Effector memory CD4-positive, alpha-beta T cell (primary cell): ENCODE results near the gene PTPRC.

Experiments
- DNase-seq, 3 donors: peaks; one replicate each; pipeline ENCODE4 v3.0.0-alpha.2; 2020
- H3K27ac ChIP-seq: 2 replicates; pipeline ENCODE4 v1.7.0; 2013; ENCODE audit warnings: mild to moderate bottlenecking, low read length, moderate library complexity; ENCODE audit not compliant: insufficient read depth, poor library complexity, severe bottlenecking
- H3K27me3 ChIP-seq: replicated peaks from 2 replicates; pipeline ENCODE4 v1.7.0; 2013; ENCODE audit warnings: mild to moderate bottlenecking, low read length; ENCODE audit not compliant: insufficient read depth, control insufficient read depth, poor library complexity, severe bottlenecking
- H3K36me3 ChIP-seq: 2 replicates; pipeline ENCODE4 v1.7.0; 2013; ENCODE audit warnings: mild to moderate bottlenecking, low read length, moderate library complexity; ENCODE audit not compliant: control insufficient read depth, insufficient read depth
- H3K4me1 ChIP-seq: 2 replicates; pipeline ENCODE4 v1.7.0; 2013; ENCODE audit warnings: low read length, mild to moderate bottlenecking; ENCODE audit not compliant: control insufficient read depth, insufficient read depth, poor library complexity, severe bottlenecking
- H3K4me3 ChIP-seq: 2 replicates; pipeline ENCODE4 v1.7.0; 2013; ENCODE audit warnings: low read length, low read depth, mild to moderate bottlenecking; ENCODE audit not compliant: insufficient read depth, poor library complexity, severe bottlenecking
- H3K9me3 ChIP-seq: 2 replicates; pipeline ENCODE4 v1.7.0; 2013; ENCODE audit warnings: mild to moderate bottlenecking, low read length, moderate library complexity; ENCODE audit not compliant: control insufficient read depth

Gene PTPRC

GRCh38 chr1:198619375-198620140 is 19.3 kb upstream of the PTPRC start:
- Histone ChIP-seq H3K9me3 (no peaks in the 10 kb centered on the region), H3K4me3 (no peak overlapping the region), H3K27me3 (no peaks in the 10 kb centered on the region), H3K4me1 (peaks cover 48% of the 10 kb centered on the region), H3K27ac (peak overlapping the region; percentile 77), H3K36me3 (no peaks in the 10 kb centered on the region)
- DNase-seq = no peak

- H3K4me1 ChIP-seq = peaks cover 55% of the 10 kb centered on the region
- H3K36me3 ChIP-seq = no peaks in the 10 kb centered on the region
- no peak for DNase-seq
- H3K9me3 ChIP-seq = no peaks in the 10 kb centered on the region
- no peak overlapping the region for H3K4me3 ChIP-seq
- no peaks in the 10 kb centered on the region for H3K27me3 ChIP-seq
- peak overlapping the region; percentile 77 for H3K27ac ChIP-seq
These were observed 18.6 kb upstream of the PTPRC start for GRCh38 chr1:198620218-198620617.

GRCh38 chr1:198620951-198621824 is 17.7 kb upstream of the PTPRC start:
- Histone ChIP-seq H3K36me3 (no peaks in the 10 kb centered on the region), H3K4me1 (peaks cover 57% of the 10 kb centered on the region), H3K27ac (peak overlapping the region; percentile 77), H3K9me3 (no peaks in the 10 kb centered on the region), H3K27me3 (no peaks in the 10 kb centered on the region), H3K4me3 (peak overlapping the region; percentile 24)
- peak; percentile 60 to 68 (median 61) for DNase-seq

GRCh38 chr1:198622001-198622400 is 16.8 kb upstream of the PTPRC start:
- DNase-seq = no peak
- H3K4me3 ChIP-seq = peak overlapping the region; percentile 24
- H3K9me3 ChIP-seq = no peaks in the 10 kb centered on the region
- H3K4me1 ChIP-seq = peaks cover 60% of the 10 kb centered on the region
- H3K27me3 ChIP-seq = no peaks in the 10 kb centered on the region
- no peaks in the 10 kb centered on the region for H3K36me3 ChIP-seq
- peak overlapping the region; percentile 77 for H3K27ac ChIP-seq

- no peak for DNase-seq
- Histone ChIP-seq H3K9me3 (no peaks in the 10 kb centered on the region), H3K27ac (peak overlapping the region; percentile 20), H3K36me3 (no peaks in the 10 kb centered on the region), H3K27me3 (no peaks in the 10 kb centered on the region), H3K4me1 (peaks cover 76% of the 10 kb centered on the region), H3K4me3 (no peak overlapping the region)
These were observed 14.8 kb upstream of the PTPRC start for GRCh38 chr1:198623752-198624647.

- DNase-seq = no peak
- H3K4me1 ChIP-seq = peaks cover 75% of the 10 kb centered on the region
- no peak overlapping the region for H3K27ac ChIP-seq
- H3K4me3 ChIP-seq = no peak overlapping the region
- no peaks in the 10 kb centered on the region for H3K36me3 ChIP-seq
- no peaks in the 10 kb centered on the region for H3K27me3 ChIP-seq
- H3K9me3 ChIP-seq = no peaks in the 10 kb centered on the region
These were observed 14.2 kb upstream of the PTPRC start for GRCh38 chr1:198624648-198624980.

GRCh38 chr1:198627436-198628066 is 11.3 kb upstream of the PTPRC start:
- Histone ChIP-seq H3K9me3 (no peaks in the 10 kb centered on the region), H3K36me3 (no peaks in the 10 kb centered on the region), H3K4me3 (peak overlapping the region; percentile 19), H3K27me3 (no peaks in the 10 kb centered on the region), H3K4me1 (peaks cover 51% of the 10 kb centered on the region), H3K27ac (peak overlapping the region; percentile 32)
- DNase-seq = no peak

GRCh38 chr1:198628067-198628455 is 10.8 kb upstream of the PTPRC start:
- peak overlapping the region; percentile 32 for H3K27ac ChIP-seq
- peak overlapping the region; percentile 19 for H3K4me3 ChIP-seq
- no peaks in the 10 kb centered on the region for H3K36me3 ChIP-seq
- H3K27me3 ChIP-seq = no peaks in the 10 kb centered on the region
- H3K4me1 ChIP-seq = peaks cover 48% of the 10 kb centered on the region
- no peaks in the 10 kb centered on the region for H3K9me3 ChIP-seq
- DNase-seq = no peak

- H3K4me1 ChIP-seq = peaks cover 48% of the 10 kb centered on the region
- H3K27ac ChIP-seq = peak overlapping the region; percentile 6
- no peaks in the 10 kb centered on the region for H3K27me3 ChIP-seq
- no peaks in the 10 kb centered on the region for H3K9me3 ChIP-seq
- DNase-seq = no peak
- H3K36me3 ChIP-seq = no peaks in the 10 kb centered on the region
- no peak overlapping the region for H3K4me3 ChIP-seq
These were observed 9.2 kb upstream of the PTPRC start for GRCh38 chr1:198629610-198630009.
